K562 (cell line): Measurements from ENCODE around the gene FKBP15. TPM values are rescaled to one million over a fixed set of nuclear protein-coding genes. Genes with fewer than 3 reads are reported as not detected.

Experiments used
- ARID1B ChIP-seq: fragments of 450-650 bp; IDR thresholded peaks from 2 replicates; pipeline ENCODE4 v1.6.1; 2016; ENCODE audit warnings: antibody characterized with exemption, mild to moderate bottlenecking, inconsistent platforms
- ATF4 ChIP-seq: fragments of 450-650 bp; formaldehyde crosslinking; IDR thresholded peaks from 2 replicates; pipeline ENCODE4 v1.4.0; 2022; ENCODE audit warnings: mild to moderate bottlenecking, moderate library complexity
- BCL6 ChIP-seq: fragments of 250-450 bp; sonication (Bioruptor Pico); IDR thresholded peaks from 2 replicates; pipeline ENCODE4 v1.4.0; 2020
- BRCA1 ChIP-seq, 2 experiments: fragments of 450-650 bp in 1 of 2; sonication (generic) in 1 of 2; formaldehyde crosslinking in 1 of 2; IDR thresholded peaks; 2 replicates each; pipeline versions ENCODE4 v1.5.0 to v1.6.1; 2017 to 2020; ENCODE audit warnings: mild to moderate bottlenecking in 1 of 2, missing genetic modification reagents in 1 of 2
- ERF ChIP-seq: fragments of 450-650 bp; formaldehyde crosslinking; IDR thresholded peaks from 2 replicates; pipeline ENCODE4 v1.4.0; 2020; ENCODE audit warnings: mild to moderate bottlenecking, mixed read lengths
- HDAC1 ChIP-seq, 2 experiments: fragments of 450-650 bp; IDR thresholded peaks; 2 replicates each; pipeline ENCODE4 v1.6.1; 2016 to 2017; ENCODE audit warnings: inconsistent platforms in 1 of 2, mild to moderate bottlenecking in 1 of 2, moderate library complexity in 1 of 2
- HDAC3 ChIP-seq: fragments of 450-650 bp; IDR thresholded peaks from 2 replicates; pipeline ENCODE4 v1.6.1; 2018; ENCODE audit warnings: borderline replicate concordance, mild to moderate bottlenecking, moderate library complexity; ENCODE audit not compliant: partially characterized antibody
- ILF3 ChIP-seq: fragments of 450-650 bp; IDR thresholded peaks from 2 replicates; pipeline ENCODE4 v1.6.1; 2018; ENCODE audit warnings: antibody characterized with exemption, mild to moderate bottlenecking, moderate library complexity, borderline replicate concordance
- ILK ChIP-seq: fragments of 450-650 bp; IDR thresholded peaks from 2 replicates; pipeline ENCODE4 v1.6.1; 2016; ENCODE audit warnings: missing genetic modification characterization, low read depth, mild to moderate bottlenecking, missing compliant biosample characterization, moderate library complexity, borderline replicate concordance
- MLX ChIP-seq, 2 experiments: fragments of 450-650 bp in 1 of 2; sonication (generic) in 1 of 2; formaldehyde crosslinking; conservative IDR thresholded peaks; 2 replicates each; pipeline versions ENCODE4 v1.4.0 to v1.8.1; 2020 to 2022; ENCODE audit warnings: mild to moderate bottlenecking in 1 of 2, missing genetic modification reagents in 1 of 2
- NEUROD1 ChIP-seq: fragments of 150-350 bp; IDR thresholded peaks from 2 replicates; pipeline ENCODE4 v1.6.1; 2014; ENCODE audit warnings: borderline replicate concordance, low read length, low read depth; ENCODE audit not compliant: partially characterized antibody
- PHTF2 ChIP-seq: fragments of 250-450 bp; sonication (Bioruptor Pico); IDR thresholded peaks from 2 replicates; pipeline ENCODE4 v1.5.0; 2021; ENCODE audit warnings: mild to moderate bottlenecking
- SMAD3 ChIP-seq: fragments of 450-650 bp; formaldehyde crosslinking; conservative IDR thresholded peaks from 2 replicates; pipeline ENCODE4 v1.4.0; 2020; ENCODE audit warnings: mild to moderate bottlenecking
- SMARCA4 ChIP-seq: fragments of 450-650 bp; IDR thresholded peaks from 2 replicates; pipeline ENCODE4 v1.6.1; 2016
- SNRNP70 ChIP-seq: fragments of 200-400 bp; formaldehyde crosslinking; optimal IDR thresholded peaks from 2 replicates; pipeline ENCODE3; 2017; ENCODE audit warnings: low read depth, low read length
- ZNF436 ChIP-seq: fragments of 250-450, 450-650 bp; sonication (Bioruptor Pico); formaldehyde crosslinking; IDR thresholded peaks from 2 replicates; pipeline ENCODE4 v1.7.0; 2020; ENCODE audit warnings: mild to moderate bottlenecking
- ZNF445 ChIP-seq: fragments of 250-450 bp; sonication (Bioruptor Pico); IDR thresholded peaks from 2 replicates; pipeline ENCODE4 v1.4.0; 2020; ENCODE audit warnings: low read depth, mild to moderate bottlenecking, moderate library complexity
- ZNF707 ChIP-seq: fragments of 250-450 bp; sonication (Bioruptor Pico); conservative IDR thresholded peaks from 2 replicates; pipeline ENCODE4 v1.8.0; 2022; ENCODE audit warnings: inconsistent platforms, mild to moderate bottlenecking, moderate library complexity
- polyA plus RNA-seq, 8 experiments: library from polyadenylated mRNA; depleted of rRNA in 4 of 8; stranded (reverse) in 5 of 8; unstranded in 3 of 8; fragments of >200 nt; fragmentation: Nextera tagmentation in 2 of 8; fragmentation: Illumina TruSeq in 1 of 8; extraction: Ambion mirVana in 2 of 8; extraction: Trizol in 1 of 8; gene quantifications; 2 replicates each; pipeline versions ENCODE4 v1.2.1 to v1.2.3, GENCODE V29; 2011 to 2014; ENCODE audit warnings: inconsistent platforms in 1 of 8, missing spikeins in 1 of 8
- total RNA-seq, 7 experiments: library from RNA; depleted of rRNA in 6 of 7; stranded (reverse); fragments of >200 nt in 6 of 7; fragmentation: Illumina TruSeq in 2 of 7; extraction: Trizol in 2 of 7; gene quantifications; 2 replicates each; pipeline versions ENCODE4 v1.2.1 to v1.2.3, GENCODE V29; 2011 to 2021; ENCODE audit warnings: low replicate concordance in 1 of 7
- TF ChIP-seq, protein P1 (sequence below): fragments of 450-650 bp; formaldehyde crosslinking; IDR thresholded peaks from 2 replicates; pipeline ENCODE4 v1.4.0; 2020; ENCODE audit warnings: mild to moderate bottlenecking, mixed read lengths
- TF ChIP-seq, protein P2 (sequence below): IDR thresholded peaks from 2 replicates; pipeline ENCODE4 v1.6.1; 2016; ENCODE audit warnings: missing genetic modification characterization, missing compliant biosample characterization

FKBP15 gene
- total and polyA plus RNA-seq, 9 of the 15 experiments (the other 6 are each of a cell fraction or from before 2014, with no cell fraction given) = 8.7 to 38.0 (median 18.9) TPM

DNA sequence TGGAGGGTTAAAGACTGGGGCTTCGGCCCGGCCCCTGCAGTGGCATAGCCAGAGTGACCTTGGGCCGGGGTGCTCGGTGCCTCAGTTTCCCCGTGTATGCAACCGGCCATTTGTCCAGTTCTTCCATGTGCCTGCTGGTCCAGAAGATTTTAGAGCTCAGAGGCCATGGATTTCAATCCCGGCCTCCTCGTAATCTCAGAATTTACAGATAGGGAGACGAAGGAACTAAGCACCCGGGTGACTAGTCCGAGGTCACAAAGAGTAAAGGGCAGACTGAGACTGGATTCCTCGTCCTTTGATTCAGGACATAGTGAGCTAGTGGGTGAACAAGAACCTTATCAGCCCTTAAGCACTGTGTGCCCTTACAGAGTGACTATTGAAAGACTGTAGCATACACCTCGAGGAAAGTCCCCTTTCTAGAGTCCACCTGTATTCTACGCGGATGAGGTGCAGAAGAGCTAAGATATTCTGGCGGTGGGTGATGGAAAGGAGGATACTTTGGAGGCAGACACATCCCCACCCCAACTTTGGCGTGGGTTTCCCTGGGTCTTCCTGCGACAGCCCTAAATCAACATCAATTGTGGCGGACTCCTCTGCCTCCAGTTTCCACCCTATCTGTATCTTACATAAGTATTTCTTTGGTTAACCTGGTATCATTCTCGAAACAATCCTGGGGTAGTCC, 864 bp upstream of the FKBP15 start (continued):
- TF ChIP-seq, protein P1, sequence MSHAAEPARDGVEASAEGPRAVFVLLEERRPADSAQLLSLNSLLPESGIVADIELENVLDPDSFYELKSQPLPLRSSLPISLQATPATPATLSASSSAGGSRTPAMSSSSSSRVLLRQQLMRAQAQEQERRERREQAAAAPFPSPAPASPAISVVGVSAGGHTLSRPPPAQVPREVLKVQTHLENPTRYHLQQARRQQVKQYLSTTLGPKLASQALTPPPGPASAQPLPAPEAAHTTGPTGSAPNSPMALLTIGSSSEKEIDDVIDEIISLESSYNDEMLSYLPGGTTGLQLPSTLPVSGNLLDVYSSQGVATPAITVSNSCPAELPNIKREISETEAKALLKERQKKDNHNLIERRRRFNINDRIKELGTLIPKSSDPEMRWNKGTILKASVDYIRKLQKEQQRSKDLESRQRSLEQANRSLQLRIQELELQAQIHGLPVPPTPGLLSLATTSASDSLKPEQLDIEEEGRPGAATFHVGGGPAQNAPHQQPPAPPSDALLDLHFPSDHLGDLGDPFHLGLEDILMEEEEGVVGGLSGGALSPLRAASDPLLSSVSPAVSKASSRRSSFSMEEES (CRISPR knock-in tag) = no peak
- TF ChIP-seq SMAD3 (CRISPR knock-in tag) (no peak), ZNF445 (CRISPR knock-in tag) (no peak), ZNF436 (CRISPR knock-in tag) (no peak), NEUROD1 (no peak), BRCA1 (IDR thresholded peaks at IDR 0.05) (no peak), BRCA1 (CRISPR knock-in tag; IDR thresholded peaks at IDR 0.05) (no peak), ERF (CRISPR knock-in tag) (no peak), ILF3 (no peak), SMARCA4 (peak; percentile 19; the same call in 1 of the 2 replicates), PHTF2 (CRISPR knock-in tag) (no peak), ZNF707 (no peak), ILK (tag) (no peak), SNRNP70 (no peak), HDAC3 (no peak), BCL6 (no peak), HDAC1 (IDR thresholded peaks at IDR 0.05) (no peak), ARID1B (peak; percentile 67), MLX (CRISPR knock-in tag; conservative IDR thresholded peaks at IDR 0.05) (no peak), ATF4 (no peak)
- TF ChIP-seq, protein P2, sequence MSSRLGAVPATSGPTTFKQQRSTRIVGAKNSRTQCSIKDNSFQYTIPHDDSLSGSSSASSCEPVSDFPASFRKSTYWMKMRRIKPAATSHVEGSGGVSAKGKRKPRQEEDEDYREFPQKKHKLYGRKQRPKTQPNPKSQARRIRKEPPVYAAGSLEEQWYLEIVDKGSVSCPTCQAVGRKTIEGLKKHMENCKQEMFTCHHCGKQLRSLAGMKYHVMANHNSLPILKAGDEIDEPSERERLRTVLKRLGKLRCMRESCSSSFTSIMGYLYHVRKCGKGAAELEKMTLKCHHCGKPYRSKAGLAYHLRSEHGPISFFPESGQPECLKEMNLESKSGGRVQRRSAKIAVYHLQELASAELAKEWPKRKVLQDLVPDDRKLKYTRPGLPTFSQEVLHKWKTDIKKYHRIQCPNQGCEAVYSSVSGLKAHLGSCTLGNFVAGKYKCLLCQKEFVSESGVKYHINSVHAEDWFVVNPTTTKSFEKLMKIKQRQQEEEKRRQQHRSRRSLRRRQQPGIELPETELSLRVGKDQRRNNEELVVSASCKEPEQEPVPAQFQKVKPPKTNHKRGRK (tag) = no peak
